Inflammatory macrophage treated with lipopolysaccharide for 4 hours (primary cell): Measurements from ENCODE around the gene DGKH.

Experiments
- DNase-seq: peaks from one replicate; pipeline ENCODE4 v3.0.0-alpha.2; 2020

Gene DGKH

GRCh38 chr13:42246541-42246940, 198.1 kb downstream of the DGKH start:
- DNase-seq, result no peak

- no peak for DNase-seq
These were observed 199.4 kb downstream of the DGKH start for GRCh38 chr13:42247883-42248282.

- DNase-seq, result no peak
These were observed 207.4 kb downstream of the DGKH start for GRCh38 chr13:42255886-42256285.

DNA sequence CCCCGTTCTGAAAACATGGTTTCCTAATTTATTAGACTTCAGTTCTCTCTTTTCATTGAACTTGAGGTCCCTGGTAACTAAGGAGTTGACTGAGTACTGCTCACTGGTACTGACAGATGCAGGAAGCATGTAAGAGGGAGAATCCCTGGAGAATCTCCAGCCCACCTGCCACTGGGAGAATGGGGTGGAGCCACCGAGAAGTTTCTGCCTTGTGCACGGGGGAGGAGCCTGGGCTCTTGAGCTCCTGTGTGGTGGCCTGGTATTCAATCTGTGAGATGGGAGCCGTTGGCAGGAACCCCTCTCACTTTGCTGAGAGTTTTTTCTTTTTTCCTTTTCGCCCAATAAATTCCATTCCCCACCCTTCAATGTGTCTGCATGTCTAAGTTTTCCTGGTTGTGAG, 210.3 kb downstream of the DGKH start:
- no peak for DNase-seq

GRCh38 chr13:42259515-42259914, 211.1 kb downstream of the DGKH start:
- DNase-seq, result no peak

GRCh38 chr13:42260903-42261654, 212.6 kb downstream of the DGKH start:
- DNase-seq, result no peak

- DNase-seq, result no peak
These were observed 218.0 kb downstream of the DGKH start for GRCh38 chr13:42266473-42266872.

DNA sequence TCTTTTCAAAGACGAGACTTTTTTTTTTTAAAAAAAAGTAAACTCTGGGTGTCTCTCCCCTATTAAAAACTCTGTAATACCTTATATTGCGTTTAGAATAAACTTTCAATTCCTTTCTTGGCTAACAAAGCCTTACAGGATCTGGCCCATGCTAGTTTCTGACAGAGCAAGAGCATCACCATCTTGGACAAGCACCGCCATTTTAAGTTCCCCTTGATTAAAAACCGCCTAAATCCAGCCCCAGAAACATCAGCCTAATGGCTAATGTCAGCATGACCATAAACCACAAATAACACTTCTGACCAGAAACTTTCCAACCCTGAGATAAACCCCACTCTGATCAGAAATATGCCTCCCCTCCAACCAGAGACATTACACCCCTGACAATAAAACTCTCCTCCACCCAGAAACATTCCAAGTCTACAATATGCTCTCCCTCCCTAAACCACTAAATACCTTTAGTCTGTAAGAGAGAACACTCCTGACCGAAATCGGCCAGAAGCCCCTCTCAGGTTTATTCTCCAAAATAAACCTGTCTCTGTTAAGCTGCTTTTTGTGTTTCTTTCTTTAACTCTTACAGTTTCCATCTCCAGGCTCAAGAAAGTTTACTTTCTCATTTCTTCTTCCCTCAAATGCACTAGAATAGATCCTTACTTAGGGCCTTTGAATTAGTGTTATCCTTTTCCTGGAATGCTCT, 221.9 kb downstream of the DGKH start:
- no peak for DNase-seq

GRCh38 chr13:42270857-42271215, 222.4 kb downstream of the DGKH start:
- no peak for DNase-seq

DNA sequence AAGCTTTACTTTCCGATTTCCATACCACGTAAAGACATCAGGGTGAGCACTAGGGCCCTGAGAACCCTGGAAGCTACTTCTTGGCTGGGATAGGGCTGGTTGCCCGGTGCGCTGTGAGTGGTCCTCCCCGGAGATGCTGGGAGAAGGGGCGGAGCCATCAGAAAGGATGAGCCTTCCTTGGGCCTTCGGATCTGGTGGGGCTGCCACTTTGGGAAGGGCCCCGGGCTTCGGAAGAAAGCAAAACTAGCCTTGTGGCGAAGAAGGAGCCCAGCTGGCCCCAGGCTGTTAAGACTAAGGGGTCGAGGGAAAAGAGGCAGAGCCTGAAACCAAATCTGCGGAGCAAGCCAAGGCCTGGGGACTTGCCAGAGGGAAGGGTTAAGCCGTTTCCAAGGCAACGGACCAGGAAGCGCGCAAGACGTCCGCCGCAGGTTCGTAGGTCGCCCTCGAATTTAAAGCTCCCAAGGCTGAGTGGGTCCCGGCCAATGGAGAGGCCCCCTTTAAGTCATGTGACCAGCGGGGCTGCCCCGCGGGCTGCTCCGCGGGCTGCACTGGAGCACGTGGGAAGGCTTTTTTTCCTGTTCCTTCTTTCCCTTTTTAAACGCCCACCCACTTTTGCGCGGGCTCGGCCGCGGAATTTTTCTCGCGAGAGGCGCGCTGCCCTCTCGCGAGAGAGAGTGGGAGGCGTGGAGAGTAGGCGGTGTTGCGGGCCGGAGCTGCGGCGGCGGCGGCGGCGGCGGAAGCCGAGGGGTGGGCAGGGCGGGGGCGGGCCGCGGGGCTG, 223.1 kb downstream of the DGKH start:
- DNase-seq, result peak; percentile 97

- peak; percentile 52 for DNase-seq
These were observed 223.8 kb downstream of the DGKH start, which contains the start of gene AKAP11 for GRCh38 chr13:42272115-42272803. AKAP11 (plus strand) TSS chr13:42272152; CDS start chr13:42286349, 14,197 bp downstream.

- DNase-seq, result peak; percentile 24
These were observed 224.3 kb downstream of the DGKH start for GRCh38 chr13:42272804-42273175.

DNA sequence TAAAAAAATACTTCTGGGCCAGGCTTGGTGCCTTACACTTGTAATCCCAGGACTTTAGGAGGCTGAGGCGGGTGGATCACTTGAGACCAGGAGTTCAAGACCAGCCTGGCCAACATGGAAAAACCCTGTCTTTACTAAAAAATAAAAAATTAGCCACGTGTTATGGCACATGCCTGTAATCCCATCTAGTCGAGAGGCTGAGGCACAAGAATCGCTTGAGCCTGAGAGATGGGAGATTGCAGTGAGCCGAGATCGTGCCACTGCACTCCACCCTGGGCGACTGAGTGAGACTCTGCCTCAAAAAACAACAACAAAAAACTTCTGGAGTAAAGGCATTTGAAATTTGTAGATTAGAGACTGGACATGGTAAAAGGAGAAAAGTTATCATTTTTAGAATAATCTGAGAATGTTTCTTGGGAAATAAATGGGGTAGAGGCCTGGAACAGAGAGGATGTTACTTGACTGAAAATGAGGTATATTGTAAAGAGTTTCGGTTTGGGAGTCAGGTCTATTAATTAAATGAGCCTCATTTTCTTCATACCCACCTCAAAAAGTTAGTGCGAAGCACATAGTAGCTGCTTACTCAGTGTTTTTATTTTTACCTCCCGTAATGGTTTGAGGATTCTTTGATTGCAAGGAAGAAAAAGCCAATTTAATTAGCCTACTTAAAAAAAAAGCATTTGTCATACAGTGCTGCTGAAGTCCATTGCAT, 226.1 kb downstream of the DGKH start:
- DNase-seq, result no peak

GRCh38 chr13:42275098-42275471, 226.6 kb downstream of the DGKH start:
- peak; percentile 92 for DNase-seq

- DNase-seq, result peak; percentile 4
These were observed 227.1 kb downstream of the DGKH start for GRCh38 chr13:42275506-42275905.

DNA sequence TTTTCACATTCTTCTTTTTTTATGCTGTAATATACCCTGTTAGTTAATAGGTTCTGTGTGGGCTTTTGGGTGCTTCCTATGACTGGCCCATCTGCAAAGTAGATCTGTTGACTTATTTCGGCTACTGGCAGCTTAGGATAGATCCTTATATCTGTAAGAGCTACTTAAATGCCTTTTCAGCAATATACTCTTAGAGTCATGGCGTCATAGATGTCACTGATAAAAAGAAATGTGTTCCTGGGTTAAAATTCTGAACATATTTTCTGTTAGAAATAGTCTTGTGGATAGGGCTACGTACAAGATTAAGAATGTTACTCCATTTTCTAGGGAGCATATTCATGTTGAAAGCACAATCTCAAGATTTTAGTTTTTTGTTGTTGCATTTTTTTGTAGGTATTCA, 228.2 kb downstream of the DGKH start:
- DNase-seq, result no peak

- DNase-seq, result no peak
These were observed 229.3 kb downstream of the DGKH start for GRCh38 chr13:42277618-42278276.

- peak; percentile 44 for DNase-seq
These were observed 230.6 kb downstream of the DGKH start for GRCh38 chr13:42279080-42279479.

DNA sequence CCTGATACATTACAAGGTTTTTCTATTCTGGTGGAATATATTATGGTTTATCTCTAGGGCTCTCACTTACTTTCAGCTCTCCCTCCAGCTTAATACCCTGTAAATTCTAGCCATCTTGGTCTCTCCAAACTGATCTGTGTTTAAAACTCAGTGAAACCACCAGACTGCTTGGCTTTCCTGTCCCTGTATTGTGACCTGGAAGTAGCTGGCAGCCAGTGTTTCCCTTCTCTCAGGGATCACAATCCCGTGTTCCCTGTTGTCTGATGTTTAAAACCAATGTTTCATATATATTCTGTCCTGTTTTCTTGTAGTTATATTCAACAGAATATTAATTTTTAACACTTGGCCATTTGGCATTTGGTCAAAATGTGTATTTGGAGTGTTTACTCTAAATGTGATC, 231.5 kb downstream of the DGKH start:
- no peak for DNase-seq

DNA sequence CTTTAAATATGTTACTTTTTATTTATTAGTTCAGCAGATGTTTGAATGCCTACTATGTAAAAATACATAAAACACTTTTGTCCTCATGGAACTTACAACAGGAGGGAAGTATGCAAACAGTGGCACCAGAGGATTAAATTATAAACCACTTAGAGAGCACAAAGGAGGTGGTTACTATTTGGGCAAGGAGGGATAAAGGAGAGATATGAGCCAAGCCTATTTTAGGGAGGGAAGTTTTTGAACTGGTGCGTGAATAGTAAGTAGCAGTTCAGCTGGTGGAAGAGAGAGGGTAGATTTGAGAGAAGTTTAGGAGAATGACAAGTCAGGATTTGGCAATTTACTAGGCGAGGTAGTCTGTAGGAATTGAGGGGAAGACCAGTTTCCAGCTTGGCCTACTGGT, 232.1 kb downstream of the DGKH start:
- DNase-seq, result no peak

GRCh38 chr13:42283574-42283973, 235.1 kb downstream of the DGKH start:
- no peak for DNase-seq

- DNase-seq, result no peak
These were observed 235.6 kb downstream of the DGKH start for GRCh38 chr13:42284068-42284467.
